GM23338 (cell line): ENCODE measurements around the gene RAB34. TPM values are rescaled to one million over a fixed set of nuclear protein-coding genes. Genes with fewer than 3 reads are reported as not detected.
A peak's percentile ranks its signal among the peaks of the same experiment; 100 is the strongest.

Source experiments
- ATAC-seq: fragments of 200-7000 bp; cut with Tn5 transposase; 3 replicates; pipeline ENCODE4 v1.9.1; 2020
- DNase-seq: peaks from one replicate; pipeline ENCODE4 v3.0.0-alpha.2; 2015; ENCODE audit warnings: low spot score
- H2AFZ ChIP-seq: fragments of 200-600 bp; sonication (generic); 2 replicates; pipeline ENCODE4 v1.8.0; 2016; ENCODE audit warnings: antibody characterized with exemption, mild to moderate bottlenecking, moderate library complexity
- H3F3A ChIP-seq: fragments of 200-600 bp; sonication (generic); replicated peaks from 2 replicates; pipeline ENCODE4 v1.8.0; 2017; ENCODE audit warnings: antibody characterized with exemption, mixed run types, low read depth
- H3K27ac ChIP-seq: fragments of 200-600 bp; sonication (generic); 2 replicates; pipeline ENCODE4 v1.6.1; 2016; ENCODE audit warnings: low read depth
- H3K27me3 ChIP-seq: fragments of 200-600 bp; sonication (generic); 2 replicates; pipeline ENCODE4 v1.8.0; 2016; ENCODE audit warnings: mild to moderate bottlenecking, mixed run types, moderate library complexity; ENCODE audit not compliant: insufficient read depth
- H3K36me3 ChIP-seq: fragments of 200-600 bp; sonication (generic); 2 replicates; pipeline ENCODE4 v1.8.0; 2016; ENCODE audit warnings: mild to moderate bottlenecking; ENCODE audit not compliant: insufficient read depth
- H3K4me1 ChIP-seq: fragments of 200-600 bp; sonication (generic); 2 replicates; pipeline ENCODE4 v1.8.0; 2016; ENCODE audit warnings: mild to moderate bottlenecking, moderate library complexity; ENCODE audit not compliant: insufficient read depth
- H3K4me2 ChIP-seq: fragments of 200-600 bp; sonication (generic); 2 replicates; pipeline ENCODE4 v1.7.1; 2017; ENCODE audit warnings: mixed run types
- H3K4me3 ChIP-seq: fragments of 200-600 bp; sonication (generic); 2 replicates; pipeline ENCODE4 v1.6.1; 2016; ENCODE audit warnings: mixed run types
- H3K79me2 ChIP-seq: fragments of 200-600 bp; sonication (generic); replicated peaks from 2 replicates; pipeline ENCODE4 v1.8.0; 2017; ENCODE audit warnings: mild to moderate bottlenecking; ENCODE audit not compliant: insufficient read depth
- H3K9me2 ChIP-seq: fragments of 200-600 bp; sonication (generic); 2 replicates; pipeline ENCODE4 v1.8.0; 2017; ENCODE audit not compliant: insufficient read depth
- H4K20me1 ChIP-seq: fragments of 200-600 bp; sonication (generic); replicated peaks from 2 replicates; pipeline ENCODE4 v1.8.0; 2017; ENCODE audit warnings: mild to moderate bottlenecking; ENCODE audit not compliant: insufficient read depth
- H3K27ac Mint-ChIP-seq: 2 replicates; pipeline ENCODE4 v1.8.0; 2020; ENCODE audit warnings: inconsistent platforms, mild to moderate bottlenecking, moderate library complexity, mixed read lengths
- H3K27me3 Mint-ChIP-seq: 3 replicates; pipeline ENCODE4 v1.8.0; 2022; ENCODE audit warnings: low read depth, mild to moderate bottlenecking, moderate library complexity, mixed read lengths, inconsistent platforms; ENCODE audit not compliant: insufficient read depth, poor library complexity
- H3K36me3 Mint-ChIP-seq: 3 replicates; pipeline ENCODE4 v1.8.0; 2021; ENCODE audit warnings: low read depth, mild to moderate bottlenecking, inconsistent platforms, moderate library complexity, mixed read lengths
- H3K4me1 Mint-ChIP-seq: 3 replicates; pipeline ENCODE4 v1.8.0; 2020; ENCODE audit warnings: mild to moderate bottlenecking, inconsistent platforms, mixed read lengths
- H3K4me3 Mint-ChIP-seq: 3 replicates; pipeline ENCODE4 v1.8.0; 2021; ENCODE audit warnings: moderate library complexity, mild to moderate bottlenecking, inconsistent platforms, mixed read lengths
- H3K9me3 Mint-ChIP-seq: 3 replicates; pipeline ENCODE4 v1.8.0; 2020; ENCODE audit warnings: moderate library complexity, mild to moderate bottlenecking, inconsistent platforms, mixed read lengths
- CREB1 ChIP-seq: fragments of 250-450 bp; sonication (Bioruptor Pico); IDR thresholded peaks from 2 replicates; pipeline ENCODE4 v1.5.0; 2020; ENCODE audit warnings: low read depth, mild to moderate bottlenecking, moderate library complexity
- POLR2AphosphoS5 ChIP-seq: IDR thresholded peaks from 2 replicates; pipeline ENCODE4 v1.6.1; 2016; ENCODE audit warnings: antibody characterized with exemption, low read depth
- STAT1 ChIP-seq: IDR thresholded peaks from one replicate; pipeline ENCODE4 v1.6.1; 2016; ENCODE audit warnings: antibody characterized with exemption; ENCODE audit not compliant: unreplicated experiment
- long read RNA-seq: library from polyadenylated mRNA; unstranded; transcript quantifications from one replicate; pipeline ENCODE4 v2.0.0, GENCODE V29; 2020; ENCODE audit not compliant: unreplicated experiment
- polyA plus RNA-seq: library from polyadenylated mRNA; unstranded; fragments of >200 nt; fragmentation: Nextera tagmentation; extraction: Ambion mirVana; gene quantifications from 2 replicates; pipeline ENCODE4 v1.2.1, GENCODE V29; 2016
- total RNA-seq: library from RNA; depleted of rRNA; stranded (reverse); fragments of >200 nt; shearing (Covaris generic); gene quantifications from 2 replicates; pipeline ENCODE4 v1.2.3, GENCODE V29; 2014; rRNA removed
- TF ChIP-seq, protein P1 (sequence below): fragments of 250-450 bp; sonication (Bioruptor Pico); IDR thresholded peaks from 2 replicates; pipeline ENCODE4 v1.5.0; 2020; ENCODE audit warnings: mild to moderate bottlenecking, moderate library complexity
- TF ChIP-seq, protein P2 (sequence below), 2 experiments: fragments of 200-600 bp in 1 of 2; sonication (generic) in 1 of 2; conservative IDR thresholded peaks; 2 replicates each; pipeline versions ENCODE4 v1.5.1 to v1.6.1; 2016 to 2017; ENCODE audit warnings: antibody characterized with exemption in 2 of 2, low read depth in 2 of 2, mild to moderate bottlenecking in 2 of 2, moderate library complexity in 1 of 2

The RAB34 gene, protein sequence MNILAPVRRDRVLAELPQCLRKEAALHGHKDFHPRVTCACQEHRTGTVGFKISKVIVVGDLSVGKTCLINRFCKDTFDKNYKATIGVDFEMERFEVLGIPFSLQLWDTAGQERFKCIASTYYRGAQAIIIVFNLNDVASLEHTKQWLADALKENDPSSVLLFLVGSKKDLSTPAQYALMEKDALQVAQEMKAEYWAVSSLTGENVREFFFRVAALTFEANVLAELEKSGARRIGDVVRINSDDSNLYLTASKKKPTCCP
- 381 and 394 TPM in 2 replicates for total RNA-seq
- polyA plus RNA-seq, result 174 and 184 TPM in 2 replicates
- long read RNA-seq, transcript RAB34-201 (11 exons, 1,592 nt), result minor isoform, 35 of 307 reads
- long read RNA-seq, transcript RAB34-210 (11 exons, 863 nt), result minor isoform, 32 of 307 reads
- long read RNA-seq, transcript RAB34-203 (10 exons, 1,597 nt), result minor isoform, 21 of 307 reads
- long read RNA-seq, transcript RAB34-204 (10 exons, 1,766 nt), result major isoform, 117 of 307 reads
- long read RNA-seq, partial matches to known transcripts, result 29 of 307 reads
- long read RNA-seq, other reads (novel, unspliced or antisense), result 70 of 307 reads

DNA sequence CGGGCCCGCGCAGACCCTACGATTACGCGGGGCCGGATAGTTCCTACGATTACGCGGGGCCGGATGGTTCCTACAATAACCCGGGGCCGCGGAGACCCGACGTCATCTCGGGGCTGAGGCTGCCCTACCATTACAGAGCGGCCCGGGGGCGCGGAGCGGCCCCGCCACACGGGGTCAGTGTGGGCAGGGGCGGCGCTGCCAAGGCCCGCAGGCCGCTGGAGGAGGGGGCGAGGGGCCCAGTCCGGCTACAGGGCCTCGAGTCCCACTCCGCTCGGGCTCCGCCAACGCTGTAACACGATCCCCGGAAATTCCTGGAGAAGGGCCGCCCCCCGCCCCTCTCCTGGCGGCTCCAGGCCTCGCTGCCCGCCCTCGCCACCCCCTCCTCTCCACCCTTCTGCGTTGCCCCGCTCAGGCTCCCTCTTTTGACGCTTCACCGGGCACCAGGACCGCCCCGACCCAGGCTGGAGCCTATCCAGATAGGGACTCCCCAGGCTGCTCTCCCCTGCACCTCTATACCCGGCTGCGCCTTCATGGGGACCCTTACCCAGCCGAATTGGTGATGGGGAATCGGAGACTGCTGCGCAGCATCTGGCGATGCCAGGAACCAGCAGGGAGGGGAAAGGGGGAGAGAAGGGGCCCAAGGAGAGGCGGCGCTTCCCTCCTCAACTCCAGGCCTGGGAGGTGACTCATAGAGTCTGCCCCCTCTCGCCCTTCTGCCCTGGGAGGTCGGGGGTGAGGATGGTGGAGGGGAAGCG is at the start of gene RAB34:
RAB34 (minus strand) TSS at position 291 of the 755 bp plus-strand sequence. CDS start 602 bp downstream, outside the sequence.
- H3K9me2 ChIP-seq, result no peaks in the 10 kb centered on the region
- peaks cover 36% of the 10 kb centered on the region for H3K36me3 ChIP-seq
- peaks cover 65% of the 10 kb centered on the region for H3K36me3 Mint-ChIP-seq
- H3K27ac ChIP-seq, result peak within 1 kb of the TSS; percentile 98
- peak; percentile 74 for ATAC-seq
- H3K27me3 ChIP-seq, result no peaks in the 10 kb centered on the region
- H3K4me3 Mint-ChIP-seq, result peak within 1 kb of the TSS; percentile 100
- H3K4me1 ChIP-seq, result peaks cover 33% of the 10 kb centered on the region
- H3K4me1 Mint-ChIP-seq, result peaks cover 51% of the 10 kb centered on the region
- H4K20me1 ChIP-seq, result peaks cover 25% of the 10 kb centered on the region
- H3K79me2 ChIP-seq, result peaks cover 50% of the 10 kb centered on the region
- peaks cover 30% of the 10 kb centered on the region for H3K27me3 Mint-ChIP-seq
- peak within 1 kb of the TSS; percentile 97 for H3K27ac Mint-ChIP-seq
- H3F3A ChIP-seq, result peaks cover 53% of the 10 kb centered on the region
- DNase-seq, result peak; percentile 98
- H3K4me2 ChIP-seq, result peak within 1 kb of the TSS; percentile 84
- no peak within 1 kb of the TSS for H2AFZ ChIP-seq
- TF ChIP-seq CREB1 (CRISPR knock-in tag) (peak; percentile 76), POLR2AphosphoS5 (peak; percentile 59), STAT1 (no peak)
- TF ChIP-seq, protein P1, sequence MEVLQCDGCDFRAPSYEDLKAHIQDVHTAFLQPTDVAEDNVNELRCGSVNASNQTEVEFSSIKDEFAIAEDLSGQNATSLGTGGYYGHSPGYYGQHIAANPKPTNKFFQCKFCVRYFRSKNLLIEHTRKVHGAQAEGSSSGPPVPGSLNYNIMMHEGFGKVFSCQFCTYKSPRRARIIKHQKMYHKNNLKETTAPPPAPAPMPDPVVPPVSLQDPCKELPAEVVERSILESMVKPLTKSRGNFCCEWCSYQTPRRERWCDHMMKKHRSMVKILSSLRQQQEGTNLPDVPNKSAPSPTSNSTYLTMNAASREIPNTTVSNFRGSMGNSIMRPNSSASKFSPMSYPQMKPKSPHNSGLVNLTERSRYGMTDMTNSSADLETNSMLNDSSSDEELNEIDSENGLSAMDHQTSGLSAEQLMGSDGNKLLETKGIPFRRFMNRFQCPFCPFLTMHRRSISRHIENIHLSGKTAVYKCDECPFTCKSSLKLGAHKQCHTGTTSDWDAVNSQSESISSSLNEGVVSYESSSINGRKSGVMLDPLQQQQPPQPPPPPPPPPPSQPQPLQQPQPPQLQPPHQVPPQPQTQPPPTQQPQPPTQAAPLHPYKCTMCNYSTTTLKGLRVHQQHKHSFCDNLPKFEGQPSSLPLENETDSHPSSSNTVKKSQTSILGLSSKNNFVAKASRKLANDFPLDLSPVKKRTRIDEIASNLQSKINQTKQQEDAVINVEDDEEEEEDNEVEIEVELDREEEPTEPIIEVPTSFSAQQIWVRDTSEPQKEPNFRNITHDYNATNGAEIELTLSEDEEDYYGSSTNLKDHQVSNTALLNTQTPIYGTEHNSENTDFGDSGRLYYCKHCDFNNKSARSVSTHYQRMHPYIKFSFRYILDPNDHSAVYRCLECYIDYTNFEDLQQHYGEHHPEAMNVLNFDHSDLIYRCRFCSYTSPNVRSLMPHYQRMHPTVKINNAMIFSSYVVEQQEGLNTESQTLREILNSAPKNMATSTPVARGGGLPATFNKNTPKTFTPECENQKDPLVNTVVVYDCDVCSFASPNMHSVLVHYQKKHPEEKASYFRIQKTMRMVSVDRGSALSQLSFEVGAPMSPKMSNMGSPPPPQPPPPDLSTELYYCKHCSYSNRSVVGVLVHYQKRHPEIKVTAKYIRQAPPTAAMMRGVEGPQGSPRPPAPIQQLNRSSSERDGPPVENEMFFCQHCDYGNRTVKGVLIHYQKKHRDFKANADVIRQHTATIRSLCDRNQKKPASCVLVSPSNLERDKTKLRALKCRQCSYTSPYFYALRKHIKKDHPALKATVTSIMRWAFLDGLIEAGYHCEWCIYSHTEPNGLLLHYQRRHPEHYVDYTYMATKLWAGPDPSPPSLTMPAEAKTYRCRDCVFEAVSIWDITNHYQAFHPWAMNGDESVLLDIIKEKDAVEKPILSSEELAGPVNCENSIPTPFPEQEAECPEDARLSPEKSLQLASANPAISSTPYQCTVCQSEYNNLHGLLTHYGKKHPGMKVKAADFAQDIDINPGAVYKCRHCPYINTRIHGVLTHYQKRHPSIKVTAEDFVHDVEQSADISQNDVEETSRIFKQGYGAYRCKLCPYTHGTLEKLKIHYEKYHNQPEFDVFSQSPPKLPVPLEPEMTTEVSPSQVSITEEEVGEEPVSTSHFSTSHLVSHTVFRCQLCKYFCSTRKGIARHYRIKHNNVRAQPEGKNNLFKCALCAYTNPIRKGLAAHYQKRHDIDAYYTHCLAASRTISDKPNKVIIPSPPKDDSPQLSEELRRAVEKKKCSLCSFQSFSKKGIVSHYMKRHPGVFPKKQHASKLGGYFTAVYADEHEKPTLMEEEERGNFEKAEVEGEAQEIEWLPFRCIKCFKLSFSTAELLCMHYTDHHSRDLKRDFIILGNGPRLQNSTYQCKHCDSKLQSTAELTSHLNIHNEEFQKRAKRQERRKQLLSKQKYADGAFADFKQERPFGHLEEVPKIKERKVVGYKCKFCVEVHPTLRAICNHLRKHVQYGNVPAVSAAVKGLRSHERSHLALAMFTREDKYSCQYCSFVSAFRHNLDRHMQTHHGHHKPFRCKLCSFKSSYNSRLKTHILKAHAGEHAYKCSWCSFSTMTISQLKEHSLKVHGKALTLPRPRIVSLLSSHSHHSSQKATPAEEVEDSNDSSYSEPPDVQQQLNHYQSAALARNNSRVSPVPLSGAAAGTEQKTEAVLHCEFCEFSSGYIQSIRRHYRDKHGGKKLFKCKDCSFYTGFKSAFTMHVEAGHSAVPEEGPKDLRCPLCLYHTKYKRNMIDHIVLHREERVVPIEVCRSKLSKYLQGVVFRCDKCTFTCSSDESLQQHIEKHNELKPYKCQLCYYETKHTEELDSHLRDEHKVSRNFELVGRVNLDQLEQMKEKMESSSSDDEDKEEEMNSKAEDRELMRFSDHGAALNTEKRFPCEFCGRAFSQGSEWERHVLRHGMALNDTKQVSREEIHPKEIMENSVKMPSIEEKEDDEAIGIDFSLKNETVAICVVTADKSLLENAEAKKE, result no peak
- TF ChIP-seq, protein P2, sequence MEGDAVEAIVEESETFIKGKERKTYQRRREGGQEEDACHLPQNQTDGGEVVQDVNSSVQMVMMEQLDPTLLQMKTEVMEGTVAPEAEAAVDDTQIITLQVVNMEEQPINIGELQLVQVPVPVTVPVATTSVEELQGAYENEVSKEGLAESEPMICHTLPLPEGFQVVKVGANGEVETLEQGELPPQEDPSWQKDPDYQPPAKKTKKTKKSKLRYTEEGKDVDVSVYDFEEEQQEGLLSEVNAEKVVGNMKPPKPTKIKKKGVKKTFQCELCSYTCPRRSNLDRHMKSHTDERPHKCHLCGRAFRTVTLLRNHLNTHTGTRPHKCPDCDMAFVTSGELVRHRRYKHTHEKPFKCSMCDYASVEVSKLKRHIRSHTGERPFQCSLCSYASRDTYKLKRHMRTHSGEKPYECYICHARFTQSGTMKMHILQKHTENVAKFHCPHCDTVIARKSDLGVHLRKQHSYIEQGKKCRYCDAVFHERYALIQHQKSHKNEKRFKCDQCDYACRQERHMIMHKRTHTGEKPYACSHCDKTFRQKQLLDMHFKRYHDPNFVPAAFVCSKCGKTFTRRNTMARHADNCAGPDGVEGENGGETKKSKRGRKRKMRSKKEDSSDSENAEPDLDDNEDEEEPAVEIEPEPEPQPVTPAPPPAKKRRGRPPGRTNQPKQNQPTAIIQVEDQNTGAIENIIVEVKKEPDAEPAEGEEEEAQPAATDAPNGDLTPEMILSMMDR (conservative IDR thresholded peaks at IDR 0.05; ENCODE audit: low read depth in 2 of 2), result peak; percentile 43 to 66
- H3K9me3 Mint-ChIP-seq, result peaks cover 5% of the 10 kb centered on the region
- peak within 1 kb of the TSS; percentile 98 for H3K4me3 ChIP-seq
